BJ (cell line): Measurements from ENCODE around the gene ANGPTL5. TPM values are rescaled to one million over a fixed set of nuclear protein-coding genes. Genes with fewer than 3 reads are reported as not detected.

ENCODE experiments used
- CTCF ChIA-PET: fragments of 350-600 bp; formaldehyde crosslinking; extraction: SDS; loops from one replicate; lab custom pipeline; 2021; ENCODE audit warnings: antibody characterized with exemption, inconsistent platforms; lab: Yijun Ruan, JAX
- POLR2A ChIA-PET: fragments of 300-600 bp; sonication (Branson Sonifier 250); formaldehyde crosslinking; extraction: SDS; loops from one replicate; lab custom pipeline; 2021; ENCODE audit warnings: antibody characterized with exemption; lab: Charles Lee
- DNase-seq: peaks from one replicate; pipeline ENCODE4 v3.0.0-alpha.2; 2011; ENCODE audit warnings: low read depth
- H3K27me3 ChIP-seq: 2 replicates; pipeline ENCODE4 v1.6.0; 2011; ENCODE audit warnings: low read length; ENCODE audit not compliant: control insufficient read depth, insufficient read depth
- H3K36me3 ChIP-seq: 2 replicates; pipeline ENCODE4 v1.5.1; 2011; ENCODE audit warnings: low read length; ENCODE audit not compliant: control insufficient read depth, insufficient read depth
- H3K4me3 ChIP-seq: 2 replicates; pipeline ENCODE4 v1.5.1; 2011; ENCODE audit warnings: low read depth, mild to moderate bottlenecking, control low read depth, low read length
- polyA plus RNA-seq: library from polyadenylated mRNA; depleted of rRNA; stranded (reverse); fragments of >200 nt; gene quantifications from 2 replicates; pipeline ENCODE4 v1.2.3, GENCODE V29; 2011; rRNA removed
- TF ChIP-seq, protein P1 (sequence below): IDR thresholded peaks from 2 replicates; pipeline ENCODE4 v1.5.1; 2011; ENCODE audit warnings: low read depth, mild to moderate bottlenecking, control low read depth, inconsistent platforms, low read length, moderate library complexity; ENCODE audit not compliant: insufficient read depth

The ANGPTL5 gene
- polyA plus RNA-seq, 1 experiment: not detected

DNA sequence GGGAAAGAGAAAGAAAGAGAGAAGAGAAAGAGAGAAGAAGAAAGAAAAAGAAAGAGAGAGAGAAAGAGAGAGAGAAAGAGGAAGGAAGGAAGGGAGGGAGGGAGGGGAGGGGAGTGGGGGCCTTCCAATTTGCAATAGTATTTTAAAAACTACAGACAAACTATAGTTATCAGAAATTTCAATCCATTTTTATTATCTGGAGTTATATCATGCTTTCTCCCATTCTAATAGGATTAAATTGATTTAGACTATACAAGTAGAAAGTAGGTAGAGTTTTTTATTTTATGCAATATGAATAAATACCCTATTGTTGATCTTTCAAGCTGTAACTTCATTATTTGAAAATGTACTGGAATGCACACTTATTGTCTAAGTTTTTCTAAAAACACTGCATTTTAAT is 71.7 kb downstream of the ANGPTL5 start:
- Histone ChIP-seq H3K4me3 (no peak overlapping the region), H3K27me3 (no peaks in the 10 kb centered on the region), H3K36me3 (no peaks in the 10 kb centered on the region)
- ChIA-PET CTCF (interaction anchor here (1.2 to 1.9 kb wide), 2 partner anchors 85 to 387 kb away, joined by 4 read pairs; no protein-coding TSS in a partner anchor), POLR2A (no interaction called here)
- TF ChIP-seq, protein P1, sequence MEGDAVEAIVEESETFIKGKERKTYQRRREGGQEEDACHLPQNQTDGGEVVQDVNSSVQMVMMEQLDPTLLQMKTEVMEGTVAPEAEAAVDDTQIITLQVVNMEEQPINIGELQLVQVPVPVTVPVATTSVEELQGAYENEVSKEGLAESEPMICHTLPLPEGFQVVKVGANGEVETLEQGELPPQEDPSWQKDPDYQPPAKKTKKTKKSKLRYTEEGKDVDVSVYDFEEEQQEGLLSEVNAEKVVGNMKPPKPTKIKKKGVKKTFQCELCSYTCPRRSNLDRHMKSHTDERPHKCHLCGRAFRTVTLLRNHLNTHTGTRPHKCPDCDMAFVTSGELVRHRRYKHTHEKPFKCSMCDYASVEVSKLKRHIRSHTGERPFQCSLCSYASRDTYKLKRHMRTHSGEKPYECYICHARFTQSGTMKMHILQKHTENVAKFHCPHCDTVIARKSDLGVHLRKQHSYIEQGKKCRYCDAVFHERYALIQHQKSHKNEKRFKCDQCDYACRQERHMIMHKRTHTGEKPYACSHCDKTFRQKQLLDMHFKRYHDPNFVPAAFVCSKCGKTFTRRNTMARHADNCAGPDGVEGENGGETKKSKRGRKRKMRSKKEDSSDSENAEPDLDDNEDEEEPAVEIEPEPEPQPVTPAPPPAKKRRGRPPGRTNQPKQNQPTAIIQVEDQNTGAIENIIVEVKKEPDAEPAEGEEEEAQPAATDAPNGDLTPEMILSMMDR: no peak
- DNase-seq: no peak

- CTCF ChIA-PET: interaction anchor here (0.9 to 1.0 kb wide), 2 partner anchors 16 to 82 kb away, joined by 3 read pairs; no protein-coding TSS in a partner anchor
- H3K27me3 ChIP-seq: no peaks in the 10 kb centered on the region
- H3K4me3 ChIP-seq: no peak overlapping the region
- H3K36me3 ChIP-seq: no peaks in the 10 kb centered on the region
- TF ChIP-seq, protein P1: no peak
- POLR2A ChIA-PET: no interaction called here
- no peak for DNase-seq
These were observed 75.6 kb downstream of the ANGPTL5 start for GRCh38 chr11:101840704-101841103.

Other genes starting within 250 kb of the ANGPTL5 start
- 1.5 and 2.9 TPM in 2 replicates for gene CEP126, start 1.5 kb downstream of the ANGPTL5 start, polyA plus RNA-seq
- gene CFAP300, start 130.9 kb upstream of the ANGPTL5 start, polyA plus RNA-seq: 4.5 and 5.4 TPM in 2 replicates
- 125 and 139 TPM in 2 replicates for gene YAP1, start 193.9 kb upstream of the ANGPTL5 start, polyA plus RNA-seq